ENCODE results near the gene NUCB2. TPM values are rescaled to one million over a fixed set of nuclear protein-coding genes. Genes with fewer than 3 reads are reported as not detected.

Gene NUCB2
- total RNA-seq, 1 donor from 2014 or later, result 6.8 TPM

GRCh38 chr11:17250561-17251350, 25.8 kb upstream of the NUCB2 start:
- no peak for ATAC-seq (ENCODE audit: low read depth)
- H3K27ac Mint-ChIP-seq, result no peak overlapping the region
- POLR2A ChIA-PET, result no interaction called here

GRCh38 chr11:17252704-17253103, 23.8 kb upstream of the NUCB2 start:
- no peak for DNase-seq
- intact Hi-C loops (cut with micrococcal nuclease), result no loop called here
- POLR2A ChIA-PET, result no interaction called here
- Mint-ChIP-seq H3K4me3 (no peak overlapping the region), H3K9me3 (no peaks in the 10 kb centered on the region), H3K27ac (no peak overlapping the region), H3K36me3 (ENCODE audit: low read depth) (no peaks in the 10 kb centered on the region), H3K27me3 (peaks cover 9% of the 10 kb centered on the region), H3K4me1 (no peaks in the 10 kb centered on the region)
- ATAC-seq (ENCODE audit: low read depth), result no peak
- TF ChIP-seq CTCF (IDR thresholded peaks at IDR 0.05), result no peak
- CTCF ChIA-PET, result no interaction called here

More at GRCh38 chr11:17250561-17251350, 25.8 kb upstream of the NUCB2 start:
- CTCF ChIA-PET, result interaction anchor here (0.6 kb wide), 1 partner anchor 10 kb away, joined by 3 read pairs; no protein-coding TSS in a partner anchor
- H3K36me3 Mint-ChIP-seq (ENCODE audit: low read depth), result no peaks in the 10 kb centered on the region
- no peak for TF ChIP-seq CTCF (IDR thresholded peaks at IDR 0.05)
- H3K4me1 Mint-ChIP-seq, result no peaks in the 10 kb centered on the region
- H3K27me3 Mint-ChIP-seq, result peaks cover 9% of the 10 kb centered on the region
- no peaks in the 10 kb centered on the region for H3K9me3 Mint-ChIP-seq
- intact Hi-C loops (cut with micrococcal nuclease), result no loop called here
- no peak overlapping the region for H3K4me3 Mint-ChIP-seq
- DNase-seq, result no peak

GRCh38 chr11:17256512-17256911, 20.0 kb upstream of the NUCB2 start:
- Mint-ChIP-seq H3K27me3 (peaks cover 6% of the 10 kb centered on the region), H3K4me3 (no peak overlapping the region)
- no peak for TF ChIP-seq CTCF (IDR thresholded peaks at IDR 0.05)

GRCh38 chr11:17257196-17257595, 19.3 kb upstream of the NUCB2 start:
- no peak for DNase-seq
- TF ChIP-seq CTCF (IDR thresholded peaks at IDR 0.05), result no peak
- Mint-ChIP-seq H3K4me1 (no peaks in the 10 kb centered on the region), H3K4me3 (no peak overlapping the region), H3K27ac (no peak overlapping the region), H3K9me3 (no peaks in the 10 kb centered on the region), H3K36me3 (ENCODE audit: low read depth) (no peaks in the 10 kb centered on the region), H3K27me3 (peaks cover 3% of the 10 kb centered on the region)
- ChIA-PET POLR2A (no interaction called here), CTCF (no interaction called here)
- no peak for ATAC-seq (ENCODE audit: low read depth)
- intact Hi-C loops (cut with micrococcal nuclease), result no loop called here

More at GRCh38 chr11:17256512-17256911, 20.0 kb upstream of the NUCB2 start:
- ChIA-PET POLR2A (no interaction called here), CTCF (no interaction called here)
- Mint-ChIP-seq H3K27ac (no peak overlapping the region), H3K9me3 (no peaks in the 10 kb centered on the region), H3K36me3 (ENCODE audit: low read depth) (no peaks in the 10 kb centered on the region), H3K4me1 (no peaks in the 10 kb centered on the region)
- intact Hi-C loops (cut with micrococcal nuclease), result no loop called here
- ATAC-seq (ENCODE audit: low read depth), result no peak
- DNase-seq, result no peak

GRCh38 chr11:17258670-17259069, 17.9 kb upstream of the NUCB2 start:
- no peaks in the 10 kb centered on the region for H3K36me3 Mint-ChIP-seq (ENCODE audit: low read depth)
- H3K27ac Mint-ChIP-seq, result no peak overlapping the region
- ATAC-seq (ENCODE audit: low read depth), result no peak
- TF ChIP-seq CTCF (IDR thresholded peaks at IDR 0.05), result no peak
- no peaks in the 10 kb centered on the region for H3K27me3 Mint-ChIP-seq
- ChIA-PET POLR2A (no interaction called here), CTCF (no interaction called here)
- no peak overlapping the region for H3K4me3 Mint-ChIP-seq
- H3K9me3 Mint-ChIP-seq, result no peaks in the 10 kb centered on the region
- no peak for DNase-seq
- intact Hi-C loops (cut with micrococcal nuclease), result no loop called here
- no peaks in the 10 kb centered on the region for H3K4me1 Mint-ChIP-seq

Measured in activated B cell treated with CpG ODN at 0.5 μM for 24 hours (primary cell).